Measurements from ENCODE around the gene PREB. TPM values are rescaled to one million over a fixed set of nuclear protein-coding genes. Genes with fewer than 3 reads are reported as not detected.

The PREB gene
- total and polyA plus RNA-seq, 2 donors (not counting 3 experiments of a cell fraction or from before 2014, with no cell fraction given): 47.2 to 73.3 TPM

GRCh38 chr2:27134781-27135477 lies 493 bp upstream of the PREB start:
- Histone ChIP-seq H3K4me1 (ENCODE audit: control insufficient read depth, extremely low read depth, insufficient read depth, low read length) (peaks cover 10% of the 10 kb centered on the region), H3K9me3 (replicated peaks; ENCODE audit: control insufficient read depth, insufficient read depth, low read length) (no peaks in the 10 kb centered on the region), H3K79me2 (ENCODE audit: control insufficient read depth, insufficient read depth, low read length) (peaks cover 18% of the 10 kb centered on the region), H3K36me3 (ENCODE audit: control insufficient read depth in 2 of 2, extremely low read depth in 1 of 2, insufficient read depth in 2 of 2, low read length in 2 of 2) (peaks cover 6 to 27% of the 10 kb centered on the region in 2 experiments), H3K9me1 (replicated peaks; ENCODE audit: control insufficient read depth, extremely low read depth, insufficient read depth, low read length) (no peaks in the 10 kb centered on the region), H3K4me3 (replicated peaks in 1 of 3; ENCODE audit: insufficient read depth in 1 of 3, low read depth in 1 of 3, low read length in 3 of 3) (no peak overlapping the region), H3K4me2 (ENCODE audit: insufficient read depth, low read length) (no peak overlapping the region), H3K9ac (replicated peaks; ENCODE audit: extremely low read depth, insufficient read depth, low read length) (no peak overlapping the region), H2AFZ (ENCODE audit: low read depth, low read length) (peak overlapping the region; percentile 81), H4K20me1 (replicated peaks; ENCODE audit: control insufficient read depth, extremely low read depth, insufficient read depth, low read length) (no peaks in the 10 kb centered on the region), H3K27ac (ENCODE audit: insufficient read depth, low read depth, low read length) (no peak overlapping the region), H3K27me3 (ENCODE audit: control insufficient read depth in 2 of 2, insufficient read depth in 2 of 2, low read length in 2 of 2) (no peaks in the 10 kb centered on the region)
- intact Hi-C loops (cut with micrococcal nuclease): loop anchor here (1.0 kb wide), 4 partner anchors 12 to 84 kb away; partner anchors contain the start of genes ABHD1, AGBL5, ATRAID and KHK
- TF ChIP-seq MYC (IDR thresholded peaks at IDR 0.05; ENCODE audit: low read depth, low read length) (no peak), POLR2AphosphoS5 (IDR thresholded peaks at IDR 0.05; ENCODE audit: insufficient read depth, low read depth, low read length) (no peak), GATA2 (IDR thresholded peaks at IDR 0.05; ENCODE audit: insufficient read depth, insufficient read length, low read depth, low read length) (no peak), FOS (IDR thresholded peaks at IDR 0.05; ENCODE audit: borderline replicate concordance, insufficient read depth, low read length) (no peak), CTCF (IDR thresholded peaks at IDR 0.05; ENCODE audit: extremely low read depth in 1 of 2, insufficient read depth in 1 of 2, low read depth in 1 of 2, low read length in 2 of 2) (no peak), JUN (IDR thresholded peaks at IDR 0.05; ENCODE audit: borderline replicate concordance, insufficient read depth, insufficient read length, low read depth) (no peak), POLR2A (IDR thresholded peaks at IDR 0.05; ENCODE audit: low read depth, low read length) (no peak), EZH2 (IDR thresholded peaks at IDR 0.05; ENCODE audit: borderline replicate concordance, low read depth, low read length, severe bottlenecking) (no peak)
- TF ChIP-seq, protein P1, sequence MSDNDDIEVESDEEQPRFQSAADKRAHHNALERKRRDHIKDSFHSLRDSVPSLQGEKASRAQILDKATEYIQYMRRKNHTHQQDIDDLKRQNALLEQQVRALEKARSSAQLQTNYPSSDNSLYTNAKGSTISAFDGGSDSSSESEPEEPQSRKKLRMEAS (IDR thresholded peaks at IDR 0.05; ENCODE audit: insufficient read depth, insufficient read length): no peak
- FAIRE-seq (no peak), DNase-seq (ENCODE audit: low read depth, low spot score) (no peak)
- ChIA-PET POLR2A (interaction anchor here (1.5 to 1.9 kb wide), 2 partner anchors 11 to 85 kb away, joined by 3 to 7 read pairs; partner anchors contain the start of gene ABHD1), CTCF (interaction anchor here (0.9 to 2.1 kb wide), 7 partner anchors 11 to 168 kb away, joined by 3 to 14 read pairs (median 10); partner anchors contain the start of genes ABHD1, KHK and TRIM54)
- dilution Hi-C loops (cut with MboI; ENCODE audit: extremely low pct_ligation_motif_present, low sequenced_read_pairs): no loop called here
- no TSS peak for BruUV-seq (replicated peaks)
